ENCODE data around the gene RER1. TPM values are rescaled to one million over a fixed set of nuclear protein-coding genes. Genes with fewer than 3 reads are reported as not detected.

RER1 gene
- total RNA-seq, 2 experiments from 2014 or later: 60.5 to 138 TPM

DNA sequence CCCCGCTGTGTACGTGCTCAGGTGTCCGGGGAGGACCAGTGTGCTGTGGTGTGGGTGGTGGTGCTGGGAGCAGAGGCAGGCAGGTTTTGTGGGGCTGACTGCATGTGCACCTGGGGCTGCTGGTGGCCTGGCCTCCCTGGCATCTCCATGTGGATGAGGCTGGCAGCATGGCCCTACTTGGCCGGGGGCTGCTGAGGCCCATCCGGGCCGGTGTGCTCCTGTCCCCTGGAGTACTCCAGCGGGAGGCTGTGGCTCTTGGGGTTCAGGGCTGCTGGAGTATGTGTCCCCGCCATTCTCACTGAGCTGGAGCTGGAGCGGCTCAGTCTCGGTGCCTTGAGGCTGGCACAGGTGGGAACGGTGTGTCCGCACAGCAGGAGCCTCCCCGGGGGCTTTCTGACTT, 41.6 kb downstream of the RER1 start:
- Histone ChIP-seq H3K4me2 (ENCODE audit: low read length) (no peak overlapping the region), H3K9me2 (ENCODE audit: insufficient read depth, low read length) (no peaks in the 10 kb centered on the region), H3K4me1 (ENCODE audit: insufficient read depth, low read length, poor library complexity, severe bottlenecking) (no peaks in the 10 kb centered on the region), H3K27ac (ENCODE audit: low read depth, low read length, poor library complexity, severe bottlenecking) (no peak overlapping the region), H3K79me2 (ENCODE audit: insufficient read depth, low read depth, low read length) (no peaks in the 10 kb centered on the region), H2AFZ (ENCODE audit: low read length) (no peak overlapping the region), H3K36me3 (ENCODE audit: insufficient read depth, low read length) (no peaks in the 10 kb centered on the region), H3K9me3 (ENCODE audit: low read length) (no peaks in the 10 kb centered on the region), H3K4me3 (ENCODE audit: low read depth, low read length, poor library complexity, severe bottlenecking) (no peak overlapping the region), H4K20me1 (ENCODE audit: insufficient read depth, low read length) (no peaks in the 10 kb centered on the region; the same call in 1 of the 2 replicates)
- DNase-seq (ENCODE audit: low spot score): no peak
- ChIA-PET POLR2A (no interaction called here), CTCF (ENCODE audit: unreplicated experiment) (no interaction called here)
- intact Hi-C loops (cut with micrococcal nuclease; ENCODE audit: unreplicated experiment): loop anchor here (5.0 kb wide), 1 partner anchor 114 kb away; no protein-coding TSS in a partner anchor
- BruUV-seq (replicated peaks): no TSS peak
- no peak for TF ChIP-seq EZH2phosphoT487 (IDR thresholded peaks at IDR 0.05; ENCODE audit: borderline replicate concordance, low read depth, low read length)

DNA sequence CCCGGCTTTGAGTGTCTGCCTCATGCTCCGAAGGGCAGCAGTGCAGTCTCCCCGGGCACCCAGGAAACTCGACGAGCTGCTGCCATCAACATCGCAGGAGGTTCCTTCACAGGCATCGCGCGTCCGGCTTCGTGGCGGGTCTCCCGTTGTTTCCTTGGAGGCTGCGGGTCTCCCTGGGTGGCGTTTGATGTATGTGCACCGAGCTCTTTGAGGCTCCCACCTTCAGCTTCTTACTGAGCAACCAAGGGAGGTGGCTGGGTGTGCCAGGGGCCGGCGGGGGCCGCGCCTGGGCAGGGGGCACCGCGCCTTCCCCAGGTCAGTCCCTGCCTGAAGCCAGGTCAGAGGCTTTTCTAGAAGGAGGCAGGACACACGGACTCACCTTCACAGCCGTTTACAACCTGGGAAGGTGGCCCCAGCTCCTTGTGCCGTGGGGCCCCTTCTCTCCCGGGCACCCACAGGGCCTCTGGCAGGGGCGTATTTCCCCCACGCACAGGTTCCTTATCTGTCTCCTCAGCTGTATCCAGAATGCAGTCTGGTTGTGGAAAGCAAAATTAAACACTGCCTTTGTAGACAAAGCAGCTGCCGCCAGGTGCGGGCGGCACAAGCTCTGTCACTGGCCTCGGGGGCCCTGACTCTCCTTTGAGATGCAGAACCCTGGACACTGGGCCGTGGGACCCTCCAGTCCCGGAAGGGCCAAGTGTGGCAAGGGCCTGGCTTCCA, 42.5 kb downstream of the RER1 start:
- DNase-seq (ENCODE audit: low spot score): no peak
- Histone ChIP-seq H2AFZ (ENCODE audit: low read length) (no peak overlapping the region), H4K20me1 (ENCODE audit: insufficient read depth, low read length) (no peaks in the 10 kb centered on the region; the same call in 1 of the 2 replicates), H3K4me3 (ENCODE audit: low read depth, low read length, poor library complexity, severe bottlenecking) (no peak overlapping the region), H3K9me3 (ENCODE audit: low read length) (no peaks in the 10 kb centered on the region), H3K4me1 (ENCODE audit: insufficient read depth, low read length, poor library complexity, severe bottlenecking) (no peaks in the 10 kb centered on the region), H3K36me3 (ENCODE audit: insufficient read depth, low read length) (no peaks in the 10 kb centered on the region), H3K9me2 (ENCODE audit: insufficient read depth, low read length) (no peaks in the 10 kb centered on the region), H3K27ac (ENCODE audit: low read depth, low read length, poor library complexity, severe bottlenecking) (no peak overlapping the region), H3K4me2 (ENCODE audit: low read length) (no peak overlapping the region), H3K79me2 (ENCODE audit: insufficient read depth, low read depth, low read length) (no peaks in the 10 kb centered on the region)
- POLR2A ChIA-PET: interaction anchor here (0.6 kb wide), 1 partner anchor 19 kb away, joined by 3 read pairs; no protein-coding TSS in a partner anchor
- CTCF ChIA-PET (ENCODE audit: unreplicated experiment): no interaction called here
- no TSS peak for BruUV-seq (replicated peaks)
- TF ChIP-seq, protein P1, sequence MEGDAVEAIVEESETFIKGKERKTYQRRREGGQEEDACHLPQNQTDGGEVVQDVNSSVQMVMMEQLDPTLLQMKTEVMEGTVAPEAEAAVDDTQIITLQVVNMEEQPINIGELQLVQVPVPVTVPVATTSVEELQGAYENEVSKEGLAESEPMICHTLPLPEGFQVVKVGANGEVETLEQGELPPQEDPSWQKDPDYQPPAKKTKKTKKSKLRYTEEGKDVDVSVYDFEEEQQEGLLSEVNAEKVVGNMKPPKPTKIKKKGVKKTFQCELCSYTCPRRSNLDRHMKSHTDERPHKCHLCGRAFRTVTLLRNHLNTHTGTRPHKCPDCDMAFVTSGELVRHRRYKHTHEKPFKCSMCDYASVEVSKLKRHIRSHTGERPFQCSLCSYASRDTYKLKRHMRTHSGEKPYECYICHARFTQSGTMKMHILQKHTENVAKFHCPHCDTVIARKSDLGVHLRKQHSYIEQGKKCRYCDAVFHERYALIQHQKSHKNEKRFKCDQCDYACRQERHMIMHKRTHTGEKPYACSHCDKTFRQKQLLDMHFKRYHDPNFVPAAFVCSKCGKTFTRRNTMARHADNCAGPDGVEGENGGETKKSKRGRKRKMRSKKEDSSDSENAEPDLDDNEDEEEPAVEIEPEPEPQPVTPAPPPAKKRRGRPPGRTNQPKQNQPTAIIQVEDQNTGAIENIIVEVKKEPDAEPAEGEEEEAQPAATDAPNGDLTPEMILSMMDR (conservative IDR thresholded peaks at IDR 0.05; ENCODE audit: low read length): no peak
- no peak for TF ChIP-seq EZH2phosphoT487 (IDR thresholded peaks at IDR 0.05; ENCODE audit: borderline replicate concordance, low read depth, low read length)
- intact Hi-C loops (cut with micrococcal nuclease; ENCODE audit: unreplicated experiment): loop anchor here (5.0 kb wide), 1 partner anchor 113 kb away; no protein-coding TSS in a partner anchor

DNA sequence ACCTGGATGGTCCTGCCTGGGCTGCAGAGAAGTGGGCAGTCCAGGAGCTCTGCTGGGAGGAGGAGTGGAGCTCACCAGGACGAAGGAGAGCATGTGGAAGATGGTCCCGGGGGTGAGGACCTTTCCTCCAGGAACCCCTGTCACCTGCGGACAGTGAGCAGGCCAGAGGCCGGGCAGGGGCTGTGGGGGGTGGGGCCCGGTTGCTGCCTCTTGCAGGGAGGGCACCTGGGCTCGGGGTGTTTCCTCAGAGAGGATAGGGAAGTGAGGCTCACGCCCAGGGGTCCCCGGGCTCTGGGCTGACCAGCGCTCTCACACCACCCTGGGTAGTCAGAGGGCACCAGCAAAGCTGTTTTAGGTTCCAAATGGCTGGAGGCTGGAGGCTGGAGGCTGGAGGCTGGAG, 43.5 kb downstream of the RER1 start:
- Histone ChIP-seq H3K4me1 (ENCODE audit: insufficient read depth, low read length, poor library complexity, severe bottlenecking) (peaks cover 5% of the 10 kb centered on the region), H3K79me2 (ENCODE audit: insufficient read depth, low read depth, low read length) (no peaks in the 10 kb centered on the region), H3K9me2 (ENCODE audit: insufficient read depth, low read length) (no peaks in the 10 kb centered on the region), H3K9me3 (ENCODE audit: low read length) (no peaks in the 10 kb centered on the region), H2AFZ (ENCODE audit: low read length) (no peak overlapping the region), H3K4me3 (ENCODE audit: low read depth, low read length, poor library complexity, severe bottlenecking) (no peak overlapping the region), H3K36me3 (ENCODE audit: insufficient read depth, low read length) (no peaks in the 10 kb centered on the region), H3K27ac (ENCODE audit: low read depth, low read length, poor library complexity, severe bottlenecking) (no peak overlapping the region), H4K20me1 (ENCODE audit: insufficient read depth, low read length) (no peaks in the 10 kb centered on the region; the same call in 1 of the 2 replicates), H3K4me2 (ENCODE audit: low read length) (no peak overlapping the region)
- intact Hi-C loops (cut with micrococcal nuclease; ENCODE audit: unreplicated experiment): no loop called here
- no TSS peak for BruUV-seq (replicated peaks)
- TF ChIP-seq EZH2phosphoT487 (IDR thresholded peaks at IDR 0.05; ENCODE audit: borderline replicate concordance, low read depth, low read length): no peak
- TF ChIP-seq, protein P1 (conservative IDR thresholded peaks at IDR 0.05; ENCODE audit: low read length): no peak
- ChIA-PET CTCF (ENCODE audit: unreplicated experiment) (no interaction called here), POLR2A (no interaction called here)
- DNase-seq (ENCODE audit: low spot score): no peak
